Measurements from ENCODE around the gene ZNF638. TPM values are rescaled to one million over a fixed set of nuclear protein-coding genes. Genes with fewer than 3 reads are reported as not detected.

Gene ZNF638
- total RNA-seq, 6 experiments from 2014 or later, result 41.8 to 65.8 (median 61.5) TPM

DNA sequence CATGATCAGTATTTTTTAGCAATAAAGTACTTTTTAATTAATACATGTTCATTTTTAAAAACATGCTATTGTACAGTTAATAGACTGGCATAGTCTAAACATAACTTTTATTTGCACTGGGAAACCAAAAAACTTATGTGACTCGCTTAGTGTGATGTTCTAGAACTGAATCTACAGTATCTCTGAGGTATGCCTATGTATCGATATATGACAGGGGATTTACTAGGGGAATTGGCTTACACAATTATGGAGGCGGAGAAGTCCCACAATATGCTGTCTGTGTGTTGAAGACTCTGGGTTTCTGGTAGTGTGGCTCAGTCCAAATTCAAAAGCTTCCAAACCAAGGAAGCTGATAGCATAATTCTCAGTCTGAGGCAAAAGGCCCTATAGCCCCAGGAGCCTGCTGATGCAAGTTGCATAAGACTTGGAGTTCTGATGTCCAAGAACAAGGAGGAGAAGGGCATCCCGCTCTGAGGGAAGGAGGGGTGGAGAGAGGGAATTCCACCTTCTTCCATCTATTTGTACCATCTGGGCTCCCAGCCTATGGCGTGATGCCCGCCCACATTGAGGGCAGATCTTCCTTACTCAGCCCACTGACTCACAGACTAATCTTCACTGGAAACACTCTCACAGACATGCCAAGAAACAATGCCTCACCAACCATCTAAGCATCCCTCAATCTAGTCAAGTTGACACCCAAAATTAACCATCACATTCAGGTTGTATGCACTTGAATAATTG, 27.5 kb downstream of the ZNF638 start:
- Histone ChIP-seq H3K27me3 (no peaks in the 10 kb centered on the region), H3K4me1 (peaks cover 0 to 12% (median 3%) of the 10 kb centered on the region in 4 donors), H3K9me3 (no peaks in the 10 kb centered on the region), H3K4me3 (no peak overlapping the region), H3K36me3 (peaks cover 0 to 53% (median 16%) of the 10 kb centered on the region in 4 donors), H3K27ac (no peak overlapping the region)
- TF ChIP-seq, protein P1, sequence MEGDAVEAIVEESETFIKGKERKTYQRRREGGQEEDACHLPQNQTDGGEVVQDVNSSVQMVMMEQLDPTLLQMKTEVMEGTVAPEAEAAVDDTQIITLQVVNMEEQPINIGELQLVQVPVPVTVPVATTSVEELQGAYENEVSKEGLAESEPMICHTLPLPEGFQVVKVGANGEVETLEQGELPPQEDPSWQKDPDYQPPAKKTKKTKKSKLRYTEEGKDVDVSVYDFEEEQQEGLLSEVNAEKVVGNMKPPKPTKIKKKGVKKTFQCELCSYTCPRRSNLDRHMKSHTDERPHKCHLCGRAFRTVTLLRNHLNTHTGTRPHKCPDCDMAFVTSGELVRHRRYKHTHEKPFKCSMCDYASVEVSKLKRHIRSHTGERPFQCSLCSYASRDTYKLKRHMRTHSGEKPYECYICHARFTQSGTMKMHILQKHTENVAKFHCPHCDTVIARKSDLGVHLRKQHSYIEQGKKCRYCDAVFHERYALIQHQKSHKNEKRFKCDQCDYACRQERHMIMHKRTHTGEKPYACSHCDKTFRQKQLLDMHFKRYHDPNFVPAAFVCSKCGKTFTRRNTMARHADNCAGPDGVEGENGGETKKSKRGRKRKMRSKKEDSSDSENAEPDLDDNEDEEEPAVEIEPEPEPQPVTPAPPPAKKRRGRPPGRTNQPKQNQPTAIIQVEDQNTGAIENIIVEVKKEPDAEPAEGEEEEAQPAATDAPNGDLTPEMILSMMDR (IDR thresholded peaks at IDR 0.05), result no peak
- TF ChIP-seq POLR2A (IDR thresholded peaks at IDR 0.05), result no peak
- DNase-seq, result no peak
- ATAC-seq, result no peak
- intact Hi-C loops (cut with DNase I), result no loop called here
- WGBS (ENCODE audit: insufficient coverage, low coverage, low lambda C conversion rate, missing lambda C conversion rate), result 95% methylated on average over 4 of the region's 6 CpGs

DNA sequence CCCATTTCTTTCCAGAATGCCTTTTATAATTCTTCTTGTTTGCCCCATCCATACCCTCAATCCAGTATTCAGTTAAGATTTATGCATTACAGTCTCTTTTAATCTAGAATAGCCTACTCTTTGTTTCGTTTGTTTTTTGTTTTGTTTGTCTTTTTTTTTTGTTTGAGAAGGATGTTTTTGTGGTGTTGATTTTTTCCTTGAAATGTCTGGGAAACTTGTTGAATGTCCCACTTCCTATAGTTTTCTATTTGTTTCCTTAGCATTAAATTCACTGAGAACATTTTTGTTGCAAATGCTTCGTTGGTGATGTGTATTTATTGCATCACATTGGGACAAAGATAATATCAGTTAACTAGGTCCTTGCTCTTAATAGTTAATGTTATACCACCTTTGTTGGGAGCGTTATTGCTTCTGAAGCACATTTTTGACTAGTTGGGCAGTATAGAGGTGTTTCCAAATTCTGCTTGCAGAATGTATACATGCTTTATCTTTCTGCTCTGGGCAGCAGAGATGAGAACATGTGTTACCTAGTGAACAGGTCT, 28.9 kb downstream of the ZNF638 start:
- H3K27me3 ChIP-seq, result no peaks in the 10 kb centered on the region
- 32% methylated on average over 3 of the region's 3 CpGs for WGBS (ENCODE audit: insufficient coverage, low coverage, low lambda C conversion rate, missing lambda C conversion rate)
- peaks cover 0 to 12% (median 3%) of the 10 kb centered on the region in 4 donors for H3K4me1 ChIP-seq
- H3K4me3 ChIP-seq, result no peak overlapping the region
- H3K36me3 ChIP-seq, result peaks cover 7 to 65% (median 23%) of the 10 kb centered on the region in 4 donors
- no peak overlapping the region for H3K27ac ChIP-seq
- TF ChIP-seq, protein P1 (IDR thresholded peaks at IDR 0.05), result no peak
- no peak for TF ChIP-seq POLR2A (IDR thresholded peaks at IDR 0.05)
- intact Hi-C loops (cut with DNase I), result no loop called here
- no peak for DNase-seq
- no peaks in the 10 kb centered on the region for H3K9me3 ChIP-seq
- ATAC-seq, result peak in 3 of 4 donors; percentile 60 to 69 (median 65)

DNA sequence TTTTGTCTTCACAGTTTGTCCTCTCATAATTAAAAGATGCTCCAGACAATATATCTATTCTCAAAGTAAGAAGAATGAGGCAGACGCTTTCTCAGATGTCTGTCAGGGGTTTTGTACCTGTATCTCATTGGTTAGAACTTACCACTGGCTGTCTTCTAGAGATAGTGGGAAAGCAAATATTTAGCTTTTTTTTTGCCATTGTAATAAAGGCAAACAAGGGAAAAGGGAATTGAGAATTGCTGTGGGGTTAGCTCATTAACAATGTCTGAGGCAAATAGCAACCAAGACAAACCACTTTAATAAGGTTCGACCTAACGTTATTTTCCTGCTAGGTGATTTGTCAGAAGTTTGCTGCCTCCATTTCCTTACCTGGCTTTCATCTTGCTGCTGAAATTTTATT, 30.0 kb downstream of the ZNF638 start:
- ATAC-seq, result peak in 2 of 4 donors; percentile 27 to 48
- Histone ChIP-seq H3K27ac (no peak overlapping the region), H3K9me3 (no peaks in the 10 kb centered on the region), H3K27me3 (no peaks in the 10 kb centered on the region), H3K4me3 (no peak overlapping the region), H3K36me3 (peaks cover 7 to 64% (median 25%) of the 10 kb centered on the region in 4 donors), H3K4me1 (peaks cover 0 to 12% (median 3%) of the 10 kb centered on the region in 4 donors)
- intact Hi-C loops (cut with DNase I), result no loop called here
- no peak for DNase-seq
- 30% methylated on average over 3 of the region's 3 CpGs for WGBS (ENCODE audit: insufficient coverage, low coverage, low lambda C conversion rate, missing lambda C conversion rate)
- TF ChIP-seq, protein P1 (IDR thresholded peaks at IDR 0.05), result no peak
- no peak for TF ChIP-seq POLR2A (IDR thresholded peaks at IDR 0.05)

DNA sequence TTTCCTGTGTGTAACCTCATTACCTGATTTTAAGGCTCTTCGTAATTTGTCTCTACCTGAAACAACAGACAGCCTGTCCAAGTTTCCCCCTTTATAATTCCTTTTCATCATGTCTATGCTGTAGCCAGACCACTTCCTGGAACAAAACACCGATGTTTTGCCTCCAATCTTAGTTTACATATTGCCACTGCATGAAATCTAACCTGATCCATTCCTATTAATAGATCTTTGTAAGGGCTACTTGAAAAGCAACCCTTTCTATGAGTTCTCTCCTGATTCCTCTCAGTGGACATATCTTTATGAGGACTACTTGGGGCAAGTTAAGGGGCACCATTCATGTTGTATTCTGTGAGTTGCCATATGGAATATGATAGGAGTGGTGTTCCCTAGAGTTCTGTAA, 30.9 kb downstream of the ZNF638 start:
- Histone ChIP-seq H3K27ac (no peak overlapping the region), H3K4me1 (peaks cover 0 to 12% (median 3%) of the 10 kb centered on the region in 4 donors), H3K27me3 (no peaks in the 10 kb centered on the region), H3K4me3 (no peak overlapping the region), H3K36me3 (peaks cover 7 to 64% (median 24%) of the 10 kb centered on the region in 4 donors), H3K9me3 (no peaks in the 10 kb centered on the region)
- WGBS (ENCODE audit: insufficient coverage, low coverage, low lambda C conversion rate, missing lambda C conversion rate), result 60% methylated on average over 2 of the region's 2 CpGs
- DNase-seq (no peak), ATAC-seq (no peak)
- TF ChIP-seq, protein P1 (IDR thresholded peaks at IDR 0.05), result no peak
- TF ChIP-seq POLR2A (IDR thresholded peaks at IDR 0.05), result no peak
- intact Hi-C loops (cut with DNase I), result no loop called here

Measured in right lobe of liver (tissue), 6 donors.